OCI-LY3 (cell line): Measurements from ENCODE around the gene TFEB.

Experiments
- CTCF ChIP-seq: fragments of 200-600, 300-600 bp; sonication (generic); IDR thresholded peaks from 2 replicates; pipeline ENCODE4 v1.5.1; 2014; ENCODE audit warnings: antibody characterized with exemption, low read length, low read depth
- EZH2phosphoT487 ChIP-seq: fragments of 200-600 bp; shearing (Covaris generic); IDR thresholded peaks from 2 replicates; pipeline ENCODE4 v1.6.1; 2018; ENCODE audit warnings: antibody characterized with exemption, mixed run types, low read depth

DNA sequence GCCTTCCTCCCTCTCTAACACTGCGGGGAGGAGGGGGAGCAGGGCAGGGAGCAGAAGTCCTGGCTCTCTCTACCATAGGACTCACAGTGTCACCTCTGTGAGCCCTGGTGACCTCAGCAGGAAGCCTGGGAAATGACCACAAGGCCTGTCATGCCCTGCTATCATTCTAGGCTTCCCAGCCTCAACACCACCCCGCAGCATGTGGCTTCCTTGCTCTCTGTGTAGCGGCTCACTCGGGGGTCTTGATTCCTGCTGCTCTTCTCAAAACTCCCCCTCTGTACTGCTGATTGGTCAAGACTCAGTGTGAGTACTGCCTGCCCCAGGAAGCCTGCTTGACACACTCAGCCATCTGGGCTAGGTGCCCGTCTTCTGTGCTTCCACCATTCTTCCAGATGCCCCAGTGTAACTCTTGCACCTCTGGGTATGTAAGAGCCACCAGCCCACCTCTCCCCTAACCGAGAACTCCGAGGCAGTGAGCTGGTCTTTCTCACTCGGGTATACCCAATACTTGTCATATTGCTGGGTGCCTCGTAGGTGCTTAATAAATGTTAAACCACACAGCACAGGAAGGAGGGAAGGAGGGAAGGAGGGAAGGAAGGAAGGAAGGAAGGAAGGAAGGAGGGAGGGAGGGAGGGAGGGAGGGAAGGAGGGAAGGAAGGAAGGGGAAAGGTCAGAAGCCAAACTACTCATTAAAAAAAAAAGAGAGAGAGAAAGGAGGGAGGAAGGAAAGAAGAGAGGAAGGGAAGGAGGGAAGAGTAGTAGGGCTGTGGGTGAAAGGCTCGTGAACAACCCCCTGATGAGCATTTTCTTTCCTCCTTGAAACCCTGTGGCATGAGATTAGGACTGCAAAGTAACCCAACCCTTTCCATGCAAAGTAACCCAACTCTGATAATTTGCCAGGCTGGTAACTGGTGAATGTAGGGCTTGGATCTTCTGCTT, 92.2 kb downstream of the TFEB start:
- no peak for TF ChIP-seq CTCF
- TF ChIP-seq EZH2phosphoT487: no peak
